HG02870 (cell line): Measurements from ENCODE around the gene CNTN3.

Experiments used
- ATAC-seq: cut with Tn5 transposase; IDR thresholded peaks from one replicate; pipeline ENCODE4 v1.9.1; 2021; ENCODE audit warnings: mild to moderate bottlenecking, moderate library complexity; ENCODE audit not compliant: unreplicated experiment

The CNTN3 gene

DNA sequence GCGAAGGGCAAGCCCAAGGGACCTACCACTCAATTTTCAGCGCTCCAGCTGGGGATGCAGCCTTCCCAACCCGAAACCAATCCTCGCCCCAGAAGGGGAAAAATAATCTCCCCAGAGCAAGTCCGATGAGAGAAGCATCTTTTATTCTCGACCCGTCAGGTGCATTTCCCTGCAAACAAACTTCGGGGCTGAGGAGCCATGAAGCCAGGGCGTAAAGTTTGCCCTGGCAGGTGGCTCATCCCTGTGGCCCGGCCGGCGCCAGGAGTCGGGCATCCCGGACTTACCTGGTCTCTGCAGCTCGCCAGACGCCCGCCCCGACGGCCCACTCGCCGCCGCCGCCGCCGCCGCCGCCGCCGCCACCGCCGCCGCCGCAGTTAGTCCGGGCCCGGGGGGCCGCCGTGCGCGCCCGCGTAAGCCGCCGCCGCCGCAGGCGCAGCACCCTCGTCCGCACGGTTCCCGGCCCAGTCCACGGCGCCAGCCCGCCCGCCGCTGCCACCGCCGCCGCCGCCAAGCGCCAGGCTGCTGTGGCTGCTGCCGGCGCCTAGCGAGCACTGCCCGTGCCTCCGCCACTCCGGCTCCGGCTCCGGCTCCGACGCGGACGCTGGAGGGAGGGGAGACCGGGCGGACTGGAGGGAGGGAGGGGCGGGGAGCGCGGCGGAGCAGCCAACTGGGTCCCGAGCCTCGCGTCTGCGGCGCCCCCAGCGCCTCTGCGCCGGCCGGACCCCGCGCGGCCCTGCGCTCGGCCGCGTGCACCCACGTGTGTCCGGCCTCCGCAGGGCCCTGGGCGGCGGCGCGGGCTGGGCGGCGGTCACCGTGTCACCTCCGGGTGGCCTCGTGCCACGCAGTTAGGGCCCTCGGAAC, at the start of gene CNTN3:
Gene CNTN3 (minus strand): TSS at position 553 of the 861 bp plus-strand sequence. CDS start 93,547 bp downstream, outside the sequence.
- no peak for ATAC-seq

DNA sequence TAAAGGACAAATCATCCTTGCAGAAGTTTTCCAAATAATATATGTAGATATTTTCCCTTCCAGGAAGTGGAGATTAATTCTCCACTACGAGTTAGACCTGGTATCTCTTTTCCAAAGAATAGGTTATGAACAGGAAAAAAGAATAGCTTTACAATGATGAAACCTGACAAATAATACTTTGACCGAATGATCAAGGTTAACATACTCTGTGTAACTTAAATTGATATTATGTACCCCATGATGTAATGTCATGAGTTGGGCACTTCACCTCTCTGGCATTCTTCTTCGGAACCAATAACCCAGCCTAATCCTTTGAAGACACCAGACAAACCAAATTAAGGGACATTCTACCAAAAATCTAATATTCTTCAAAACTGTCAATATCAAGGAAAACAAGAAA, 48.7 kb upstream of the CNTN3 start:
- ATAC-seq = no peak

DNA sequence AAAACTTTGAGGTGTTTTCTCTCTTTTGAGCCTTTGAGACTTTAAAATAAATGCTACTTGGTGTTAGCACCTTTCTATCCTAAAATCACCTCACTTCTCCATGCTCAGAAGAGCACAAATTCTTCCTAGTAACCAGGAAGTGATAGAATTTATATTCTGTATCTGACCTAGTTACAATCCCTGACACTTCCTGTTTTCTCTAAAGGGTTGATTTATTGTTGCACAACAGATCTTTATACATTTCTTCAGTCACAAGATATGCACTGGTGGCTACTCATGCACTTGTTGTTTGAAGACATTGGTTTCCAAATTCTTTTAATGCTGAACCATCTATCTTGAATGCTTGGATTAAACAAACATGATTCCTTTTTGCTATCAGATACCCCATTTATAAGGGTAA, 47.2 kb upstream of the CNTN3 start:
- ATAC-seq = no peak

DNA sequence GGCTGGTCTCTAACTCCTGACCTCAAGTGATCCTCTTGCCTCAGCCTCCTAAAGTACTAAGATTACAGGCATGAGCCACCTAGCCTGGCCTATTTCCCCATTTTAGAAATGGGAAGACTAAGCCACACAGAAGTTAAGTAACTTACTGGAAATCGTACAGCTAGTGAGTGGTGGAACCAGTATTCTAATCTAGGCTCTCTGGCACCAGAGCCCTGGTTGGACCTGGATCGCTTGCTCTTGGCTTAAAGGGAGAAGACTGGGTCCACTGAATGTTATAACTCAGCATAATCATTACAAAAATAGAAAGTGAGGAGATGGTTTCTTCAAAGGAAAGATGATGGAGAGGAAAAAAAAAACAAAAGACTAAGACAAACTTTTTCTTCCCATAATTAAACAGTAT, 37.4 kb upstream of the CNTN3 start:
- ATAC-seq = no peak

DNA sequence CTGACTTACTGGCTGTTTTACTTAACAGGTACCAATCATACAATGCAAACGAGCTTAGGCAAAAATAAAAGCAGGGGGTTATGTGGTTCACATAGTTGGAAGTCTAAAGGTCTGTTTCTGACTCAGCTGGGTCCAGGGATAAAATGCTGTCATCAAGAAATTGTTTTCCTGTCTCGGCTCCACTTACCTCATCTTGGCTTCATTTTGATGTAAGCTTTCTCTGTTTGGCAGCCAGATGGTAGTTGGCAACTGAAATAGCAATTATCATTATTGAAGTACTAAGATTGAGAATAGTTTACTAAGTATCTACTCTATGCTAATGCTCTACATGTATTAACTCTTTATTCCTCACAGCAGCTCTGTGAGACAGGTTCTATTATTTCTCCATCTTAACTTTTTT, 36.8 kb upstream of the CNTN3 start:
- no peak for ATAC-seq

DNA sequence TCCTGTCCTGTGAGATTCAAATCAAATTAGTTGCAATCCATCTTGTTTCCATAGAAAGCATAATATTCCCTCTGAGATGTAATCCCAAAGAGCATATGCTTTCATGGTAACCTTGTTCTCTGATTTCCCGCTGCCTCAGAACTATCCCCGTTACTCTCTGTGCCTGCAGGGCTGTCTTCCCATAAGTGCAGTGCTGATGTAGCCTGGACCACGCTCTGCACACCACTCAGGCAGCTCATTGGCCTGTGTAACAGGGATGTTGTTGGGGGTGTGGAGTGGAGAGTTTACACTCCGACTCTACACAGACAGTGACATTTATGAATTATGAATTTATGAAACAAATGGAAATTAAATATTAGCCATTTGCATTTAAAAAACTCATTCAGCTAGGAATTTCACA, 33.6 kb upstream of the CNTN3 start:
- ATAC-seq = no peak

DNA sequence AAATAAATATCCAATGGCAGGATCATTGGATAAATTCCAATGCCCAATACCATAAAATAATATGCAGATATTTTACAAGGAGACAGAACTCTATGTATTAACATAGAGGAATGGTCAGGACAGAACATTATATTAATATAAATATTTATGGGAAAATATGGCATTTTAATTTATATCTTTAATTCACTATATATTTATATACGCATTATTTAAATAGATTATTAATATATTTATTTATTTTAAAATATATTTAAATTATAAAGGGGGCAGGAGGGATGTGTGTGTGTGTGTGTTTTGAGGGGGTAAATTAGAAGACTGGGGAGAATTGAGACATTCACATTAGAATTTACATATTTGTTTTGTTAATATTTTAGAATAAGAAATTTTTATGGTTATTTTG, 31.6 kb upstream of the CNTN3 start:
- ATAC-seq = no peak

DNA sequence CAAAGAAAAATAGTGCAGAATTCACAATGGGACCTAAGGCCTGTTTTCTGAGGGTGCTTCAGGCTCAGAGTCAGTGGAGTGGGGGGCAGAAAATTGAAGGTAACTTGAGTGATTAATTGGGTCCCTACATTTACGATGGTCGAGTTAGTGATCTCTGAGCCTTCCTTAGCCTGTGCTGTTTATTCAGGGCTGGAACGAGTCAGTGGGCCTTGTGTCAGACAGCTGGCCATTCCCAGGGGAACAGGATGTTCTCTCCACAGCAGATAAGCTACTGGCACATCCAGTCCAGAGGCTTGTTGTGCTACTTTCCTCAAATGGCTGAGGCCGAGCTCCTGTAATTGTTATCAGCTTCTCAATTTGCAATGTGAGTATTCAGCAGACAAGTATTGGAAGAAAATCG, 29.2 kb upstream of the CNTN3 start:
- no peak for ATAC-seq

DNA sequence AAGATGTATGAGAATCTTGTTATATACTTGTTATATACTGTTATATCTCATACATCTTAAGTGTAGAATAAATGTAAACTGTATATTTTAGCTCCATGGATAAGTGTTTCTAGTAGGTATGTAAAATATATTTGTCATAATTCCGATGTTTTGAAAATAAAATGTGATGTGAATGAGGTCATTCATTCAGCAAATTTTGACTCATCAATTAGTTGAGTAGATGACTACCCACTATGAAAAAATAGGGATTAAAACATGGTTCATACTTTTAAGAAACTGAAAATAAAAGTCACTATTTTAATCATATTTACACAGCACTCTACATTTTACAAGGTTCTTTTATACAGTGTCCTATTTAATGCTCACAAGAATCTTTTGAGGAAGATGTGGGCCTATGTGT, 28.4 kb upstream of the CNTN3 start:
- no peak for ATAC-seq

- ATAC-seq = no peak
Observed at GRCh38 chr3:74640211-74640610, 25.8 kb upstream of the CNTN3 start.

DNA sequence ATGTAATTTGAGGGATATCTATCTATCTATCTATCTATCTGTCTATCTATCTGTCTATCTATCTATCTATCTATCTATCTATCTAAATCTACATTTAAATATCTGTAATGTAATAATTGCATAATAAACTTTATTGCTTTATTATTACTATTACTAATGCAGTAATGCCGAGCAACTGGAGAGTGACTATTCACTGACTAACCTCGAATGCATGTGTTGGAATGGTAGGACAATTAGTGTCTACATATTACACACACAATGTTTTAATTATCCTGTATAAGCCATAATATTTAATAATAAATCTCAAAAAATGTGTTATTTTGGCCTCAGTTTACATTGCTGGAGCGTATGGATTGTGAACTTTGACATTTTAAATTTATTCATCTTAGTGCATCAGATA, 25.2 kb upstream of the CNTN3 start:
- ATAC-seq = no peak

GRCh38 chr3:74636981-74637380, 22.5 kb upstream of the CNTN3 start:
- no peak for ATAC-seq

DNA sequence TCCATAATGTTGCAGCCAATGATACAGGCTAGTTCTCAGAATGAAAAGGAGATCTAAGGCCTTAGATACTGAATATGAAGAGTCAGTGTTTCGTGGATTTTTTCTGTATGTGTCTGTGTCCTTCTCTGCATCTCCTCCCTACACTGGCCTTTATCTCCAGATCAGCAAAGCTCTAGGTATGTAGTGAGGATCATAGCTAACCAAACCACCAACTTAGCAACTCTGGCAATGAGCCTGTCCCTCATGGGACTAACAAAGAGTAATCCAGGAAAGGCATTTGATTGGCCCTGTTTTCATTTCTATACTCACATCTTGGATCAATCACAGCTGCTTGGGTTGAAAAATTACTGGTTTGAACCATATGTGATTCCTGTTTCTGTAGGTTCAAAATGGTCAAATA, 18.6 kb upstream of the CNTN3 start:
- no peak for ATAC-seq

DNA sequence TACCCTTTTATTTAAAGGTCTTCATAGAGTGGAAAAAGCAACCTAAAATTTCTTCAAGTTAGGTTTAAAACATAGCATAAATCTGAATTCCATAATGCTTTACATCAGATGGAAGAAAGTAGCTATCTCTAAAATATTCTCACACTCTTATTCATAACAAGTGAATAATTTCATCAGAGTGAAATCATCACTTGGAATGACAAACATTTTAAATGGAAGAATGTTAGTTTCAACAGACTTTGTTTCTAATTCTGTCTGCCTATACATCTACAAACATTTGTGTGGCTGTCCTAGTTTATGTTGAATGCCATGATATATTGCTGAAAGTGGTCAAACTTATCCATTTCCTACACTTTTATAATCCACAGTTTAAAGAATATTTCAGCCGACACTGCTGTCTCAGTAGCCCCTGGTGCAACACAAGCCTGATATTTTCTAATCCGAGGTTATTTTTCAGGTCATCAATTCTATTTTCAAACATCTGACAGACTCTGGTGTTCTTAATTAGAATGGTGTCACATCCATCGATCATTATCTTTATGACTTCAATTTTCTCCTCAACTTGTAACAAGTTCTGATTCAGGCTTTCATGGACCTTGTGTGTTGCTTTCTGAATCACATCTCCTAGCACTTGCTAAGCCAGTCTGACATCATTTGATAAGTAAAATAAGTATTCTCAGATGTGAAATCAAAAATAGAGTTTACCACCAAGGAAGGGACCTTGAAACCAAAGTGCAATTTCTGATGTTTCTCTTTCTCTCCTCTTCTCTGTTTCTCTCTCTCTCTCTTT, 17.1 kb upstream of the CNTN3 start:
- ATAC-seq = no peak

DNA sequence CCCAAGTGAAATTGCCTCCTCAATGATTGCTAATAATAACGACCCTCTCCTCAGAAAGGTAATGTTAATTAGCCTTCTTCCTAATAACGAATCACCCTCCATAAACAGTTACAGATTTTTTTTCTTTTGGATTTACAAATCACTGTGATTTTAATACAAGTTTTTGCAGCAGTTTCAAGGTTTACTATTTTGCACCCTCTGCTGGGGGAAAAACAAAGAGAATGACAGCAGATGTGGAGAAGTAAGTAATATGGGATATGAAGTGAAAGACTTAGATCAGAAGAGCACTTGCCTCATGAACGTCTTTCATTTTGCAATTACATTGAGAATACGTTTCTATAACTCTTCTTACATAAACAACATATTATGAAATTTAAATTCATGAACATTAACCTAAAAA, 16.1 kb upstream of the CNTN3 start:
- no peak for ATAC-seq

- no peak for ATAC-seq
Observed at GRCh38 chr3:74626011-74626410, 11.6 kb upstream of the CNTN3 start.

DNA sequence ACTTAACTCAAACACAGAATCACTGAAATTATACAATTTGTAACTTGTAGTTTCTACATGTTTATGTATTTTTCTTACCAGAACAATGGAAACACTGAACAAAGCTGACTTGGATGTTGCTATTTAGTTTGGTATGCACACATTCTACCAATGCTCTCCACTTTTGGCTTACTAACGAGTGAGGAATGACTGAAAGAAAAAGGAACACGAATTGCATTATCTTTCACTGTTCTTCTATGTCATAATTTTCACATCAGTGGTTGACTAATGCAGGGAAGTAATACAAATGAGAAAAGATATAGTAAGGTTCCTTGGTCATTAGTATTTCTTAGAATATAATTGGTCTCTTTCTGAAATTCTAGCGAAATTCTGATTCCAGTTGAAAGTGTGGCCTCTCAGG, 9.8 kb upstream of the CNTN3 start:
- ATAC-seq = no peak

- no peak for ATAC-seq
Observed at GRCh38 chr3:74623261-74623836, 8.9 kb upstream of the CNTN3 start.

GRCh38 chr3:74621581-74621980, 7.1 kb upstream of the CNTN3 start:
- ATAC-seq = no peak

DNA sequence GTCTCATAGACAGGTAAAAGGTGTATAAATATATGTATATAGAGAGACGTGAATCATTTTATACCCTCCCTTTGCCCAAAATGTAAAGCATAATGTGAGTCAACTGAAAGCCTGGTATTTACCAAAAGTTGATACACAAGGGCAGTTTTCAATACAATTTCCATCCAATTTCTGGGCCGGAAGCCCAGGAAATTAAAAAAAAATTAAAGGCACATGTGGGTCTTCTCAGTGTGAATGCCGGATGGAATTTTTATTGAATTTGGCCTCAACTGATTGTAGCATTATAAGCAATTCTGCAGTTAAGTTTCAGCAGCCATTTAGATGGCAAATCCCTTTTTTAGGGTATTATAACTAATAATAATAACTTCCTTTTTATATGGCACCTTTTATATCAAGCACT, 3.3 kb upstream of the CNTN3 start:
- no peak for ATAC-seq

- ATAC-seq = no peak
Observed at GRCh38 chr3:74613521-74614106, 845 bp downstream of the CNTN3 start.

GRCh38 chr3:74613060-74613459, 1.4 kb downstream of the CNTN3 start:
- ATAC-seq = no peak
